Stimulated activated CD8-positive, alpha-beta memory T cell treated with anti-CD3 and anti-CD28 coated beads, Interleukin-7, amount 100 ng/mL, for 24 hours (primary cell): ENCODE results near the gene NAA80.
A peak's percentile ranks its signal among the peaks of the same experiment; 100 is the strongest.
"Not testable (repeated sequence)": the region's sequence is repeated elsewhere in the genome, so short reads cannot be mapped to it uniquely, and the experiment has no call there.

ENCODE experiments used
- DNase-seq: peaks from one replicate; pipeline ENCODE4 v3.0.0-alpha.2; 2020; ENCODE audit warnings: low read depth

NAA80 gene

DNA sequence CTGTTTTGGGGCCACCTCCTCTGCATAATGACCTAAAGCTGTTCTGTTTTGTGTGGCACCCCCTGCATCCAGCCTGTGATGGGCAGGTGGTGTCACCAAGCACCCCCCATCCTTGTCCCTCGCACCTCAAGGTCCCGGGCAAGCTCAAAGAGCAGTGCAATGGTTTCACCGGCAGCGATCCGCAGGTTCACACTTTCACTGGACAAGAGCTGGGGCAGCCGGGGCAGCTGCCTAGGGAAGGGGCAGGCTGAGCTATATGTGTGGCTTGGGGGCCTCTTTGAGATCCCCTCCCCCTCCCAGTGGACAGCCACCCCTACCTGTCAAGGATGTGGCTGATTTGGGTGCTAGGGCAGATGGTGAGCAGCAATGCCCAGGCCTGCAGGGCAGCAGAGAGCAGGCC, 10.1 kb downstream of the NAA80 start:
- DNase-seq, result no peak

DNA sequence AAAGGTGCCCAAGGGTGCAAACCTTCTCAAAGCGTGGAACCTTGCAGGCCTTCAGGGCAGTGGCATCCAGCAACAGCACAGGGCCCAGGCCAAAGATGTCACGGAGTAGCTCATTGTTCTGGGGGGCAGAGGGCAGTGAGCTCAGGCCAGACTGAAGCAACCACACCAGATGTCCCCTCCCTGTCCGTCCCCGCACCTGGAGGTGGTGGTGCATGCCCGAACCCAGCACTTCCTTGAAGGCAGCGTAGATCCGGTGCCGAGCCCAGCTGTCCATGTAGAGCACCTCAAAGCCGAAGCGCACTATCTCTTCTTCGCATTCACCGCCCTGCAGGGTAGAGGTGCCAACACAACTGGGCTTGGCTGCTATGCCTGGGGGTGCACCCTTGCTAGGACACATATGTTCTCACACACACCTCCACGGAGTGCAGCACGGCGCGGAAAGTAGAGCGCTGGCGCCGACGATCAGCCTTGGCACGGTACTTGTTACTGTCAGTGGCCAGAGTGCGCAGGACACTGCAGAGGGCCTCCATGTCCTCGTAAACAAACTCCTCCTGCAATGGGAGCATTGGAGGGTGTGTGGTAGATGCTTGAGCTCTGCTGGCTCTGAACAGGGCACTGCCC, 10.7 kb downstream of the NAA80 start:
- no peak for DNase-seq

DNA sequence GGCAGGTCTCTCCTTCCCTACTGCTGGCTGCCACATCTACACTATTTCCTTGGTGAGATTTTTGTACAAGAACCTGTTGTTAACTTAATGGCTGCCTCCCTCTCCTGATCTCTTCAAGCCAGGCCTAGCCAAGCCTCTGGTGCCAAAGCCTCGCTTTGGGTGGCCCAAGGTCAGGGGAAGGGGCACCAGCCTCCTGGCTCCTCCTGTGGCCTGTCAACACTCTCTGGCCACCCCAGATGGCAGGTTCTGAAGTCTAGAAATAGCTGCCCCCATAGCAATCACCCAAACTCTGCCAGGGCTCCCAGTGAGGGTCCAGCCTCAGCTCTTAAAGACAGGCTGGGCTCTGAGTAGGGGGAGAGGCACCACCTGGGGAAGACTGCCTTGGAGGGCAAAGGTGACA, 11.9 kb downstream of the NAA80 start:
- DNase-seq, result no peak

DNA sequence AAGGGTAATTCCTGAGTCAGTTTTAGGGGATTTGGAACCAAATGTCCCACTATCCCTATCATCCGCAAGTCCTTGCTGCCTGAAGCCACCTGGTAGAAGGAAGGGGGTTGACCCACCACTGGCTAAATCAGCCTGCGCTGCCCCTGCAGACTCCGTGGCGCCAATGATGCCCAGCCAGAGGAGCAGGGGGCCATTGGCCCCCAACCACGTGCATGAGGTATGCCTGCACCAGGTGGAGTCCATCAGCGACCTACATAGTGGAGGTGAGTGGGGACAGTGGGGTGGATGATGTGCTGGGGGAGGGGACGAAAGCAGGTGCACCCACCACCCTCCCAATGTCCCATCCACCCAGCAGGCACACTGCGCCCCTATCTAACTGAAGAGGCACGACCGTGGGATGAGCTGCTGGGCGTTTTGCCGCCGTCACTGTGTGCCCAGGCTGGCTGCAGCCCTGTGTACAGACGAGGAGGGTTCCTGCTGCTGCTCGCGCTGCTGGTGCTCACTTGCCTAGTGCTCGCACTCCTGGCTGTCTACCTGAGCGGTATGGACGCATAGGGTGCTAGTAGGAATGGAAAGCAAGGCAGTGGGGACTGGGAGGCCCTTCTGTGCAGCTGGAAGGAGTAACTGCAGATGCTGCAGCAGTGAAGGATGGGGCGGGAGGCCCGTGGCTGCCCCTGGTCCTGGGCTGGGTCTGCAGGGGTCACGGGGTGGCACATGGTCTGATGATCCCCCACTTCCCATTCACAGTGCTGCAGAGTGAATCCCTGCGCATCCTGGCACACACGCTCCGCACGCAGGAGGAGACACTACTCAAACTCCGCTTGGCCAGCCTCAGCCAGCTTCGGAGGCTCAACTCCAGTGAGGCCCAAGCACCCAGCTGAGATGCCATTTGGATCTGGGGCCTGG, 12.6 kb downstream of the NAA80 start:
- DNase-seq, result no peak

DNA sequence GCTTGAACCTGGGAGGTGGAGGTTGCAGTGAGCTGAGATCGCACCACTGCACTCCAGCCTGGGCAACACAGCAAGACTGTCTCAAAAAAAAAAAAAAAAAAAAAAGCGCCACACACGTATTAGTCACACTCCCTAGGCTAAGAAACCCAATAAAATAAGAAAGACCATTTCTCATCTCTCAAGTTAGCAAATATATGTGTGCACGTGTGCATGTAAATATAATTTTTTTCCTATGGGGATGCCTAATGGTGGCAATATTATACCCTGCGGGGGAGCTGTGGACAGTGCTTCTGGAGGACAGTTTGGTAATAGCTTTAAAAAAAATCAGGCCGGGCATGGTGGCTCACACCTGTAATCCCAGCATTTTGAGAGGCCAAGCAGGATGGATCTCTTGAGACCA, 15.1 kb downstream of the NAA80 start:
- not testable (repeated sequence) for DNase-seq

DNA sequence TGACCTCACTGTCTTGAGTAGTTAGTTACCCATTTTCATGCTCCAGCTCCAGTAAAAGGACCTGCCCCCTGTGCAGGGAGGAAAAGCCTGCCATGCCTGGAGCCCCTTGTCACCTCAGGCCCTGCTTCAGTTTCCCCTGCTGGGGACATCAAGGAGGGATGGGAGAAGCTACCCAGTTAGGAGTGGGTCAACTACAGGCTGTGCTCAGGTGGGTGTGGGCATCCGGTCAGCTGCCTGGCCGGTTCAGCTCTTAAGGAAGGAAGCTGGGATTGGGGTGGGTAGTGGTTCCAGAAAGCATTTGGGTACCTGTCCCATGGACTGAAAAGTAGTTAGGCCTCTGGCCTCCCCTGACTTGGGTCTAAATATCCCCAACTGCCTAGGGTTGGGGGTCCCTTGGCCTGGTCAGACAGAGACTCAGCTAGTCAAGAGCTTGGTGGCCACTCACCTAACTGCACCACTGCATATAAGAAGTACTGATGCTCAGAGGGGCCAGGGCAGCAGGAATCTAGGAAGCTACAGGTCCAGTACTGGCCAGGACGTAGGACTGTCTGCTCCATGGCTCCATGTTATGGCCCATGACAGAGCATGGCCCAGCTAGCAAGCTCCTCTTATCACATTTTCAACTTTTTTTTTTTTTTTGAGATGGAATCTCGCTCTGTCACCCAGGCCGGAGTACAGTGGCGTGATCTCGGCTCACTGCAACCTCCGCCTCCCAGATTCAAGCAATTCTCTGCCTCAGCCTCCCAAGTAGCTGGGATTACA, 19.8 kb downstream of the NAA80 start:
- no peak for DNase-seq

DNA sequence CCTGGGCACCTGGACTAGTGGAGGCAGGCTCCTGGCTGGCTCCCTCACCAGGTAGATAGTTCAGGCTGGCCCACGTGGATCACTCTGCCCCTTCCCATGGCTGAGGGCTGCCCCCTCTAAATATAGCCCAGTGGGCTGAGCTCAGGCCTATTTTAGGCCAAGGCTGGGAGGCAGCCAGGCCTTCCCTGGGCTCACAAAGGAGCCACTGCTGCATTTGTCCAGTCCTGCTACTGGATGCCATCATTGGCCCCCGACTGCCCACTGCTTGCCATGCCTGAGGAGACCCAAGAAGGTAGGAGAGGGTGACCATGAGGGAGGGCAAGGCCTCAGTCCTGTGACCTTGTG, 20.4 kb downstream of the NAA80 start, which contains the start of gene LSMEM2:
Gene LSMEM2 (plus strand): TSS at position 208 of the 345 bp plus-strand sequence. CDS start 27 bp downstream, at position 235.
- no peak for DNase-seq

DNA sequence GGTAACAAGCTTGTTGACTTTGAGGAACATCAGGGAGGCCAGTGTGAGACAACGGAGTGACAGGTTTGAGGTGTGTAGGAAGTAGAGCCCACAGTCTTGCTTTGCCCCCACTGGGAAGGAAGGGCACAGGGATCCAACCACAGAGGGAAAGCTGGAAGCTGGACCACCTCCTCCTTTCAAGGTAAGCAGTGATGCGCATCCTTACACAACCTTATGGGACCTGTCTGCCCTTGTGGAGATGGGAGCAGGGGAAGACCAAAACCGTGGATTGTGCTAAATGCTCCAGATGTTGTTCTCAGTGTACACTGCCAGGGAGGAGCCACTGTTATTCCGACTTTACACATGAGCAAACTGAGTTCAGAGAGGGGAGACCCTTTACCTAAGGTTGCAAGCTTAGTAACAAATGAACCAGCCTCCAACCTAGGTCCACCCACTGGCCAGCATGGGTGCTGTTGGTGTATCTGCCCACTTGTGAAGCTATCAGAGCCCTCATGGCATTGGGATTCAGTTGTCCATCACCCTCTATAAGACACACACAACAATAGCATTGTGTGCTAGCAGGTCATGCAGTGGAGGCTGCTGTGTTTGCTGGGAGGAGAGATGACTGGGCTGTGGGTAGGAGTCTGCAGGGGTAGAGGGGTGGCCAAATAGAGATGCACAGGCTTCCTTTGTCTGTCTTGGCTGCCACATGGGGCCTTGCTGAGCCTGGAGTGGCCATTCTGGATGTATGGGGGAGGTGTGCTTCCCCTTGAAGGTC, 20.9 kb downstream of the NAA80 start:
- no peak for DNase-seq

DNA sequence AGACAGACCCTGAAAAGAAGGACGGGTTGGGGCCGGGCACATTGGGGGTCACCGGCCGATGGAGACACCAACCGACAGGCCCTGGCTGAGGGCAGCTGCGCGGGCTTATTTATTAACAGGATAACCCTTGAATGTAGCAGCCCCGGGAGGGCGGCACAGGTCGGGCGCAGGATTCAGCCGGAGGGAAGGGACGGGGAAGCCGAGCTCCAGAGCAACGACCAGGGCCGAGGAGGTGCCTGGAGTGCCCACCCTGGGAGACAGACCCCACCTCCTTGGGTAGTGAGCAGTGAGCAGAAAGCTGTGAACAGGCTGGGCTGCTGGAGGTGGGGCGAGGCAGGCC, 22.5 kb downstream of the NAA80 start:
- DNase-seq, result no peak

DNA sequence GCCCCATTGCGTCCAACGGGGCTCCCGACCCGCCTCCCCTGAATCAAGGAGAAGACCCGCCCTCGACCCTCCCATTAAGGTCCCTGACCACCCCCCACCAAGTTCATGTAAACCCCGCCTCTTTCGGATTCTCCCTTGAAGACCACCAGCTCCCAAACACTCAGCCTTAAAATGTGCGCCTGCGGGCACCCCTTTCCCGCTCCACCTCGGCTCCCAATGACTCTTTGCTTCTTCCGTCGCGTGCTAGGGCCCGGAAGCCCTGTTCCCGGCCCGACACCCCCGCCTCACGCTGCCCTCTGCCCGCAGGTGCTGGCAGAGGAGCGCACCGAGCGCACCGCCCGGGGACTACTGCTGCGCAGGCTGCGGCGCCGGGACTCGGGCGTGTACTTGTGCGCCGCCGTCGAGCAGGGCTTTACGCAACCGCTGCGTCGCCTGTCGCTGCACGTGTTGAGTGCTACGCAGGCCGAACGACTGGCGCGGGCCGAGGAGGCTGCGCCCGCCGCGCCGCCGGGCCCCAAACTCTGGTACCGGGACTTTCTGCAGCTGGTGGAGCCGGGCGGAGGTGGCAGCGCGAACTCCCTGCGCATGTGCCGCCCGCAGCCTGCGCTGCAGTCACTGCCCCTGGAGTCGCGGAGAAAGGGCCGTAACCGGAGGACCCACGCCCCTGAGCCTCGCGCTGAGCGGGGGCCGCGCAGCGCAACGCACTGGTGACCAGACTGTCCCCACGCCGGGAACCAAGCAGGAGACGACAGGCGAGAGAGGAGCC, 23.0 kb downstream of the NAA80 start:
- DNase-seq, result no peak

DNA sequence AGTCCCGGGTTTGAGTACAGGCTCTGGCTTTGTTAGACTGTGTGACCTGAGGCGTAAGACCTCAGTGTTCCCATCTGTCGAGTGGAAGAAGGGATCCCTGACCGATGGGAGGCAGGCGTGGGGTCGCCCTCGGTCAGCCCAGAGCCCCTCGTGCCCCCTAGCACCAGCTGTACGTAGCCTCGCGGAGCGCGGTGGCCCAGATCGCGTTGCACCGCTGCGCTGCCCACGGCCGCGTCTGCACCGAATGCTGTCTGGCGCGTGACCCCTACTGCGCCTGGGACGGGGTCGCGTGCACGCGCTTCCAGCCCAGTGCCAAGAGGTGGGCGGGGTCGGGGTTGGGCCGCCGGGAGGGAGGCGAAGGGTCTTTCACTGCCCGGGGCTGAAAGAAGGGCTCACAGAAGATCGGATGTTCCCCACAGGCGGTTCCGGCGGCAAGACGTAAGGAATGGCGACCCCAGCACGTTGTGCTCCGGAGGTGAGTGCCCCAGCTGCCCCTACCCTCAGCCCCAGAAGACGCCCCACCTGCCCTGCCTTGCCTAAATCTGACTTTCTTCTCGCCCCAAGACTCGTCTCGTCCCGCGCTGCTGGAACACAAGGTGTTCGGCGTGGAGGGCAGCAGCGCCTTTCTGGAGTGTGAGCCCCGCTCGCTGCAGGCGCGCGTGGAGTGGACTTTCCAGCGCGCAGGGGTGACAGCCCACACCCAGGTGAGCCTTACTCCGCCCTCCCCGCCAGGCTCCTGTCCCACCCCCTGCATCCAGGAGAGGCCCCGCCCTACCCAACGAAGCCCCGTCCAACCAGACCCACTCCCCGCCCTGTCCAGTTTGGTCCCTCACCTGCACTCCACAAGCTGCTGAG, 23.8 kb downstream of the NAA80 start:
- DNase-seq, result no peak

DNA sequence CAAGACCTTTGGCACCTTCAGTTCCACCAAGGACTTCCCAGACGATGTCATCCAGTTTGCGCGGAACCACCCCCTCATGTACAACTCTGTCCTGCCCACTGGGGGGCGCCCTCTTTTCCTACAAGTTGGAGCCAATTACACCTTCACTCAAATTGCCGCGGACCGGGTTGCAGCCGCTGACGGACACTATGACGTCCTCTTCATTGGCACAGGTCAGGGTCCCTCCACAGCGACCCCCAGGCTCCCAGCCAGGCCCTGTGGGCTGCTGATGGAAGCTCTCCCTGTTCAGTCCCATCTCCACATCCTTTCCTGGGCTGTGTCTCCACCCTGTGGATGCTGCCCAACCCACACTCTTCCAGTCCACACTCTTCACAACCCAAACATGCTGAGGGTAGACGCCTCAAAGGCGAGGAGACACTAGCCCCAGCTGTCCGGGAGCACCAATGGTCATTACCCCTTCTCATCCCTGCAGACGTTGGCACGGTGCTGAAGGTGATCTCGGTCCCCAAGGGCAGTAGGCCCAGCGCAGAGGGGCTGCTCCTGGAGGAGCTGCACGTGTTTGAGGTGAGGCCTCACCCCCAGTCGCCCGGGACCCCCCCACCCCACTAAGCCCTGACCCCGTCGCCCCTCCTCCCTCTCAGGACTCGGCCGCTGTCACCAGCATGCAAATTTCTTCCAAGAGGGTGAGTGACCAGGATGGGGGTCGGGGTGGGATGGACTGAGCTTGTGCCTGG, 24.7 kb downstream of the NAA80 start:
- peak; percentile 51 for DNase-seq

DNA sequence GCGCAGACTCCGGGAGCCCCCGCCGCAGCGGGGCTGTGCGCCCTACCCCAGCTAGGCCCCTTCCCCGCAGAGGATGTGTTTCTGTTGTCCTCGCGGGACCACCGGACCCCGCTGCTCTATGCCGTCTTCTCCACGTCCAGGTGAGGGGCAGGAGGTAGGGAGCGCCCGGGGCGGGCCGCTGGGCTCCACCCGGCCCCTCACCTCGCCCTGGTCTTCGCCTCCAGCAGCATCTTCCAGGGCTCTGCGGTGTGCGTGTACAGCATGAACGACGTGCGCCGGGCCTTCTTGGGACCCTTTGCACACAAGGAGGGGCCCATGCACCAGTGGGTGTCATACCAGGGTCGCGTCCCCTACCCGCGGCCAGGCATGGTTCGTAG, 25.5 kb downstream of the NAA80 start:
- no peak for DNase-seq

DNA sequence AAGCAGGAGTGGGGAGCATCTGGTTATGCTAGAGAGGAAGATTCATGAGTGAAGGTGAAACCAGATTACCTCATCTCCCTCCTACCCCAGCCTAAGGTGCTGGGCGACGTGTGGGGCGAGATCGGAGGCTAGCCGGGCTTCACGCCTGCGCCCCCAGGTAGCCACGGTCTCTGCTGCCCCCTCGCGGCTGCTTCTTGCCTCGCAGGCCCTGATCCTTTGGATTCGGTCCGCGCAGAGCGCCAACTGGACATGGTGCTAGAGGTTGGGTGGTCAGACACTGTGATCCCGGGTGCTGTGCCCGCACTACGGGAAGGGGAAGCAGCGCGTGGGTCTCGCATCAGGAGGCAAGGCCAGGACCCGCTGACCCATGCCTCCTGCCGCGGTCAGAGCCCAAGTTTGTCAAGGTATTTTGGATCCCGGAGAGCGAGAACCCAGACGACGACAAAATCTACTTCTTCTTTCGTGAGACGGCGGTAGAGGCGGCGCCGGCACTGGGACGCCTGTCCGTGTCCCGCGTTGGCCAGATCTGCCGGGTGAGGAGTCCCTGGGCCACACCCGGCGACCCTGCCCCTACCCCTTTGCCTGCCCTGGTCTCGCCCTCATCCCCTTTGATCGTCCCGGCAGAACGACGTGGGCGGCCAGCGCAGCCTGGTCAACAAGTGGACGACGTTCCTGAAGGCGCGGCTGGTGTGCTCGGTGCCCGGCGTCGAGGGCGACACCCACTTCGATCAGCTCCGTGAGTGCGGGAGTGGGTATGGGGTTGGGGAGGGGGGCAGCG, 26.1 kb downstream of the NAA80 start:
- peak; percentile 79 for DNase-seq

DNA sequence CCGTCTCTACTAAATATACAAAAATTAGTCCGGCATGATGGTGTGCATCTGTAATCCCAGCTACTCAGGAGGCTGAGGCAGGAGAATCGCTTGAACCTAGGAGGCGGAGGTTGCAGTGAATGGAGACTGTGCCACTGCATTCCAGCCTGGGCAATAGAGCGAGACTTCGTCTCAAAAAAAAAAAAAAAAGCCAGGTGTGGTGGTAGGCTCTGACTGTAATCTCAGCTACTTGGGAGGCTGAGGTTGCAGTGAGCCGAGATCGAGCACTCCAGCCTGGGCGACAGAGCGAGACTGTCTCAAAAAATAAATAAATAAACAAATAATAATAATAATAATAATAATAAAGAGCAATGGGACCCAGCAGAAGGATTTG, 26.7 kb downstream of the NAA80 start:
- DNase-seq, result not testable (repeated sequence)

DNA sequence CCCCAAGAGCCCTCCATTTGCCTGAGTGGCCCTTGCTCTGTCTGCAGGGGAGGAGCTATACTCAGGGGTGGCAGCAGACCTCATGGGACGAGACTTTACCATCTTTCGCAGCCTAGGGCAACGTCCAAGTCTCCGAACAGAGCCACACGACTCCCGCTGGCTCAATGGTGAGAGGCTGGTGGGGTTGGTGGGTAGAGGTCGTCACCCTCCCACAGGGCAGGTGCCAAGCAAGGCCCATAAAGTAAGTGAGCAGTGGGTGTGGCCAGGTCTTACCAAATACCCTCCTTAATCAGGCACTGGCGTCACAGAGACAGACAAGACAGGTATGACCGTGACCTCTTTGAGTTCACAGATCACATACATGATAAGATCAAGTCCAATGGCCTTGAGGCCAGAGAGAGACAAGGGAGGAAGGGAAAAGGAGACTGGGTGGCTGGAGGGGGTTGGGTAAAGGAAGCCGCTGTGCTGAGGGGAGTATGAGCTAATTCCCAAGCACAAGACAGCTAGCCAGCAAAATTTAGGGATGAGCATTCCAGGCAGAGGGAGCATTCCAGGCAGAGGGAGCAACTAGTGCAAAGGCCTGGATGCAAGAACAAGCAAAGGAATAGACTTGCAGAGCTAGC, 27.8 kb downstream of the NAA80 start:
- no peak for DNase-seq

DNA sequence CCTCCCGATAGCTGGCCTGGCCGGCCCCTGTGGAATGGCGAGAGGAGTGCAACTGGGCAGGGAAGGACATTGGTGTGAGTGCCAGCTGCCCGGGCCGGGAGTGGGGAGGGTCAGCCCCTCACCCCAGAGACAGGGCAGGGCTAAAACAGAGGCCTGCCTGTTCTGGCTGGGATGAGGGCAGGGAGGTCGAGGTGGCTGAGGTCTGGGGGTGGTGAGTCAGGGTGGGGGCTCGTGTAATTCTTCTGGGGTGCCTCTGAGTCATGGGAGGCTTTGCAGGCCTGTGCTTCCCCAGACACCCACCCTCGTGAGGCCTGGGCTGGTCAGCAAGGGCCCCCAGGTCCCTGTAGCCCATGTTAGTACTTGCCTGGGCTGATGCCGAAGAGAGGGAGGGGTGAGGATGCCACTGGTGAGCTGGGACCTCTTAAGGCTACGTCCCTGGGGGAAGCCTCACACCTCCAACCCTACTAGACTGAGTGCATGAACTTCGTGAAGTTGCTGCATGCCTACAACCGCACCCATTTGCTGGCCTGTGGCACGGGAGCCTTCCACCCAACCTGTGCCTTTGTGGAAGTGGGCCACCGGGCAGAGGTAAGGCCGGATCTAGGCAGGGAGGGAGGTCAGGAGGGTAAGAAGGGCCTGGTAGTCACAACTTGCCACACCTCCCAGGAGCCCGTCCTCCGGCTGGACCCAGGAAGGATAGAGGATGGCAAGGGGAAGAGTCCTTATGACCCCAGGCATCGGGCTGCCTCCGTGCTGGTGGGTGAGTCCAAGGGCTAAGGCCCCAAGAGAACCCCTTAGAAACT, 28.6 kb downstream of the NAA80 start:
- DNase-seq, result no peak

DNA sequence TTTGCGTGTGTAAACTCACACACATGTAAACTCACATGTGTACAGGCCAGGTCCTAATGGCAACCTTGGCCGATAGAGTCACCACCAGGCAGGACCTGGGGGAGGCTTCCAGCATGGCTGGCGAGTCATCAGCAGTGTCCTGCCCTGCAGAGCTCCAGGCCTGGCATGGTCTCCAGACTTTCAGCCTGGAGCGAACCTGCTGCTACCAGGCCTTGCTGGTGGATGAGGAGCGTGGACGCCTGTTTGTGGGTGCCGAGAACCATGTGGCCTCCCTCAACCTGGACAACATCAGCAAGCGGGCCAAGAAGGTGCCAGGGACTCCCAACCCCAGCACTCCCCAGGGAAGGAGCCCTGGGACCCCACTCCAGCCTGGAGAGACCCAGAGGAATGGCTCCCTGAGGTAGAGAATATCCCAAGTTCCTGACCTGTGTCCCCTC, 29.2 kb downstream of the NAA80 start:
- DNase-seq, result no peak
